ENCODE data around the gene DCUN1D4.
"Not testable (repeated sequence)": the region's sequence is repeated elsewhere in the genome, so short reads cannot be mapped to it uniquely, and the experiment has no call there.

The DCUN1D4 gene

GRCh38 chr4:51866835-51867234 lies 23.9 kb downstream of the DCUN1D4 start:
- Mint-ChIP-seq H3K27me3 (ENCODE audit: low read depth) (no peaks in the 10 kb centered on the region), H3K4me3 (no peak overlapping the region), H3K9me3 (no peaks in the 10 kb centered on the region), H3K27ac (no peak overlapping the region), H3K4me1 (ENCODE audit: low read depth) (peaks cover 1% of the 10 kb centered on the region), H3K36me3 (ENCODE audit: low read depth) (peaks cover 22% of the 10 kb centered on the region)
- no peak for DNase-seq (ENCODE audit: low spot score)

GRCh38 chr4:51867689-51868448 lies 24.9 kb downstream of the DCUN1D4 start:
- DNase-seq (ENCODE audit: low spot score), result no peak
- H3K27me3 Mint-ChIP-seq (ENCODE audit: low read depth), result no peaks in the 10 kb centered on the region
- H3K9me3 Mint-ChIP-seq, result no peaks in the 10 kb centered on the region
- H3K27ac Mint-ChIP-seq, result no peak overlapping the region
- no peak overlapping the region for H3K4me3 Mint-ChIP-seq
- H3K4me1 Mint-ChIP-seq (ENCODE audit: low read depth), result no peaks in the 10 kb centered on the region
- H3K36me3 Mint-ChIP-seq (ENCODE audit: low read depth), result peaks cover 28% of the 10 kb centered on the region

- H3K4me3 Mint-ChIP-seq, result no peak overlapping the region
- no peaks in the 10 kb centered on the region for H3K27me3 Mint-ChIP-seq (ENCODE audit: low read depth)
- no peak overlapping the region for H3K27ac Mint-ChIP-seq
- H3K36me3 Mint-ChIP-seq (ENCODE audit: low read depth), result peaks cover 30% of the 10 kb centered on the region
- H3K9me3 Mint-ChIP-seq, result no peaks in the 10 kb centered on the region
- no peaks in the 10 kb centered on the region for H3K4me1 Mint-ChIP-seq (ENCODE audit: low read depth)
- DNase-seq (ENCODE audit: low spot score), result no peak
Observed at GRCh38 chr4:51868449-51868847, 25.5 kb downstream of the DCUN1D4 start.

GRCh38 chr4:51870441-51871188 lies 27.7 kb downstream of the DCUN1D4 start:
- H3K36me3 Mint-ChIP-seq (ENCODE audit: low read depth), result peaks cover 38% of the 10 kb centered on the region
- DNase-seq (ENCODE audit: low spot score), result no peak
- no peaks in the 10 kb centered on the region for H3K9me3 Mint-ChIP-seq
- H3K27ac Mint-ChIP-seq, result no peak overlapping the region
- H3K27me3 Mint-ChIP-seq (ENCODE audit: low read depth), result no peaks in the 10 kb centered on the region
- no peak overlapping the region for H3K4me3 Mint-ChIP-seq
- H3K4me1 Mint-ChIP-seq (ENCODE audit: low read depth), result no peaks in the 10 kb centered on the region

- no peaks in the 10 kb centered on the region for H3K27me3 Mint-ChIP-seq (ENCODE audit: low read depth)
- DNase-seq (ENCODE audit: low spot score), result no peak
- no peaks in the 10 kb centered on the region for H3K9me3 Mint-ChIP-seq
- H3K27ac Mint-ChIP-seq, result no peak overlapping the region
- H3K36me3 Mint-ChIP-seq (ENCODE audit: low read depth), result peaks cover 43% of the 10 kb centered on the region
- no peaks in the 10 kb centered on the region for H3K4me1 Mint-ChIP-seq (ENCODE audit: low read depth)
- no peak overlapping the region for H3K4me3 Mint-ChIP-seq
Observed at GRCh38 chr4:51872283-51872997, 29.5 kb downstream of the DCUN1D4 start.

GRCh38 chr4:51874551-51874950 lies 31.6 kb downstream of the DCUN1D4 start:
- DNase-seq (ENCODE audit: low spot score), result no peak
- Mint-ChIP-seq H3K27ac (no peak overlapping the region), H3K9me3 (no peaks in the 10 kb centered on the region)

GRCh38 chr4:51878431-51878830 lies 35.5 kb downstream of the DCUN1D4 start:
- H3K4me1 Mint-ChIP-seq (ENCODE audit: low read depth), result no peaks in the 10 kb centered on the region
- H3K4me3 Mint-ChIP-seq, result no peak overlapping the region
- no peaks in the 10 kb centered on the region for H3K9me3 Mint-ChIP-seq
- DNase-seq (ENCODE audit: low spot score), result no peak
- H3K27me3 Mint-ChIP-seq (ENCODE audit: low read depth), result no peaks in the 10 kb centered on the region
- H3K27ac Mint-ChIP-seq, result no peak overlapping the region
- H3K36me3 Mint-ChIP-seq (ENCODE audit: low read depth), result peaks cover 38% of the 10 kb centered on the region

More at GRCh38 chr4:51874551-51874950, 31.6 kb downstream of the DCUN1D4 start:
- H3K27me3 Mint-ChIP-seq (ENCODE audit: low read depth), result no peaks in the 10 kb centered on the region
- peaks cover 45% of the 10 kb centered on the region for H3K36me3 Mint-ChIP-seq (ENCODE audit: low read depth)
- no peak overlapping the region for H3K4me3 Mint-ChIP-seq
- H3K4me1 Mint-ChIP-seq (ENCODE audit: low read depth), result no peaks in the 10 kb centered on the region

GRCh38 chr4:51880016-51880915 lies 37.3 kb downstream of the DCUN1D4 start:
- Mint-ChIP-seq H3K36me3 (ENCODE audit: low read depth) (peaks cover 26% of the 10 kb centered on the region), H3K4me1 (ENCODE audit: low read depth) (no peaks in the 10 kb centered on the region), H3K4me3 (no peak overlapping the region), H3K9me3 (no peaks in the 10 kb centered on the region), H3K27ac (no peak overlapping the region), H3K27me3 (ENCODE audit: low read depth) (no peaks in the 10 kb centered on the region)
- DNase-seq (ENCODE audit: low spot score), result no peak

- Mint-ChIP-seq H3K36me3 (ENCODE audit: low read depth) (peaks cover 7% of the 10 kb centered on the region), H3K4me3 (no peak overlapping the region), H3K27me3 (ENCODE audit: low read depth) (no peaks in the 10 kb centered on the region), H3K27ac (no peak overlapping the region), H3K4me1 (ENCODE audit: low read depth) (no peaks in the 10 kb centered on the region), H3K9me3 (no peaks in the 10 kb centered on the region)
- DNase-seq (ENCODE audit: low spot score), result no peak
Observed at GRCh38 chr4:51884055-51884454, 41.1 kb downstream of the DCUN1D4 start.

- Mint-ChIP-seq H3K4me3 (no peak overlapping the region), H3K27me3 (ENCODE audit: low read depth) (no peaks in the 10 kb centered on the region), H3K4me1 (ENCODE audit: low read depth) (no peaks in the 10 kb centered on the region), H3K36me3 (ENCODE audit: low read depth) (peaks cover 7% of the 10 kb centered on the region), H3K27ac (no peak overlapping the region), H3K9me3 (no peaks in the 10 kb centered on the region)
- no peak for DNase-seq (ENCODE audit: low spot score)
Observed at GRCh38 chr4:51884606-51885005, 41.7 kb downstream of the DCUN1D4 start.

GRCh38 chr4:51885363-51885762 lies 42.4 kb downstream of the DCUN1D4 start:
- Mint-ChIP-seq H3K4me1 (ENCODE audit: low read depth) (no peaks in the 10 kb centered on the region), H3K9me3 (no peaks in the 10 kb centered on the region), H3K27ac (no peak overlapping the region), H3K27me3 (ENCODE audit: low read depth) (no peaks in the 10 kb centered on the region), H3K36me3 (ENCODE audit: low read depth) (peaks cover 7% of the 10 kb centered on the region), H3K4me3 (no peak overlapping the region)
- DNase-seq (ENCODE audit: low spot score), result no peak

GRCh38 chr4:51890760-51891159 lies 47.8 kb downstream of the DCUN1D4 start:
- no peaks in the 10 kb centered on the region for H3K9me3 Mint-ChIP-seq
- peaks cover 6% of the 10 kb centered on the region for H3K4me1 Mint-ChIP-seq (ENCODE audit: low read depth)
- DNase-seq (ENCODE audit: low spot score), result no peak
- H3K27ac Mint-ChIP-seq, result no peak overlapping the region
- no peaks in the 10 kb centered on the region for H3K27me3 Mint-ChIP-seq (ENCODE audit: low read depth)
- no peak overlapping the region for H3K4me3 Mint-ChIP-seq
- peaks cover 4% of the 10 kb centered on the region for H3K36me3 Mint-ChIP-seq (ENCODE audit: low read depth)

- H3K27ac Mint-ChIP-seq; H3K27me3 Mint-ChIP-seq (ENCODE audit: low read depth); H3K9me3 Mint-ChIP-seq; DNase-seq (ENCODE audit: low spot score); H3K36me3 Mint-ChIP-seq (ENCODE audit: low read depth); H3K4me3 Mint-ChIP-seq: not testable (repeated sequence)
- peaks cover 11% of the 10 kb centered on the region for H3K4me1 Mint-ChIP-seq (ENCODE audit: low read depth)
Observed at GRCh38 chr4:51893402-51893801, 50.4 kb downstream of the DCUN1D4 start.

Measured in T-helper 2 cell treated with Interferon-gamma antibody and Interleukin-4, amounts not matched to agents 5 μg/mL and 100 μg/mL, for 36 hours (primary cell).